Neural progenitor cell (in vitro differentiated cells): Measurements from ENCODE around the gene UTP3.
"Not testable (repeated sequence)": the region's sequence is repeated elsewhere in the genome, so short reads cannot be mapped to it uniquely, and the experiment has no call there.

Experiments
- CTCF ChIP-seq: fragments of 200-600 bp; sonication (generic); IDR thresholded peaks from 2 replicates; pipeline ENCODE4 v1.5.1; 2017; ENCODE audit warnings: antibody characterized with exemption, mild to moderate bottlenecking
- EZH2 ChIP-seq: fragments of 200-600 bp; sonication (generic); IDR thresholded peaks from 2 replicates; pipeline ENCODE4 v1.6.1; 2017; ENCODE audit warnings: antibody characterized with exemption, mild to moderate bottlenecking, moderate library complexity
- EZH2phosphoT487 ChIP-seq: fragments of 200-600 bp; sonication (generic); IDR thresholded peaks from 2 replicates; pipeline ENCODE4 v1.6.1; 2017; ENCODE audit warnings: antibody characterized with exemption

GRCh38 chr4:70702592-70702991, 14.3 kb downstream of the UTP3 start:
- not testable (repeated sequence) for TF ChIP-seq CTCF, EZH2, EZH2phosphoT487
